ENCODE measurements around the gene TSTD1.

The TSTD1 gene, protein sequence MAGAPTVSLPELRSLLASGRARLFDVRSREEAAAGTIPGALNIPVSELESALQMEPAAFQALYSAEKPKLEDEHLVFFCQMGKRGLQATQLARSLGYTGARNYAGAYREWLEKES

DNA sequence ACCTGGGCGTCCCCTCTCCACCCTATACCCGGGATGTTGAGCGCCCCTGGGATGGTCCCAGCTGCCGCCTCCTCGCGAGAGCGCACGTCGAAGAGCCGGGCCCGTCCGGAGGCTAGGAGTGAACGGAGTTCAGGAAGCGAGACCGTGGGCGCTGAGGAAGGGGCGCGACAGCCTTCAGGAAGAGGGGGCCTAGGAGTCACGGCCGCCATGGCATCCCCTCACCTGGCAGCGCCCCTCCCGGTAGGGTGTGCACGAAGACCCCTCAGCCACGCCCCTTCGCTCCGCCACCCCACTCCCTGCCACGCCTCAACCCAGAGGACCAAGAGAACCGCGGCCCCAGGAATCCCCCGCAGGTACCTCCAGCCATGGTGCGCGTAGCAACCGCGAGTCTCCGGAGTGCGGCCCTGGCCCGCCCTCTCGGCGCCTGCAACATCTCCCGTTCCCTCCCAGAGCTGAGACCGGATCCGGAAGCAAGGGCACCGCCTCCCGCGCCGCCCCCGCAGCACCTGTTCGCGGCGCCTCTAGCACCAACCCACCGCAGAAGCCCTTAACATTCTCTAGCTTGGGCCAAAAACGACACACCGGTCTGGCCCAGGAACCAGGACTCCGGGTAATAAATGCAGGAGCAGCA, at the start of gene TSTD1:
Gene TSTD1, minus strand, starts transcription at position 442 of the 631 bp plus-strand sequence. Its CDS starts 75 bp downstream, at position 367.
- peak; percentile 19 for DNase-seq

- no peak for DNase-seq
Observed at GRCh38 chr1:161086457-161086856, 47.7 kb upstream of the TSTD1 start.

GRCh38 chr1:161085165-161085564, 46.4 kb upstream of the TSTD1 start:
- no peak for DNase-seq

DNA sequence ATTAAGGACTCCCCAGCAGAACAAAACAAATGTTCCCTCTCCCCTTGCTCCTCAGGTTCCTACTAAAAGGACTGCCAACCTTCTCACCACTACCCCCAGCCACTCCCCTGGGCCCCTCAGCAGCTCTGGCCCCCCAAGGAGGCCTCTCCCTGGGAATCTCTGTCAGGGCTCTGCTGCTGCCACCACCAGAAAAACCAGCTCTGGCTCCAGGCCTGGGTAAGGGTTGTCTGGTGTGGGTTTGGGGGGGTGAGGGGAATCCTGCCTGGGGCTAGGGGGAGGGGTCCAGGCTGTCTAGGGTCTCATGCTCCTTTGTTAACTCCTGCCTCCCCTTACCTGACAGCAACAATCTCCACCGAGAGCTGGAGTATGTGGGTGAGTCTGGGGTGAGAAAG, 45.8 kb upstream of the TSTD1 start:
- no peak for DNase-seq

GRCh38 chr1:161083748-161084596, 45.2 kb upstream of the TSTD1 start:
- no peak for DNase-seq

DNA sequence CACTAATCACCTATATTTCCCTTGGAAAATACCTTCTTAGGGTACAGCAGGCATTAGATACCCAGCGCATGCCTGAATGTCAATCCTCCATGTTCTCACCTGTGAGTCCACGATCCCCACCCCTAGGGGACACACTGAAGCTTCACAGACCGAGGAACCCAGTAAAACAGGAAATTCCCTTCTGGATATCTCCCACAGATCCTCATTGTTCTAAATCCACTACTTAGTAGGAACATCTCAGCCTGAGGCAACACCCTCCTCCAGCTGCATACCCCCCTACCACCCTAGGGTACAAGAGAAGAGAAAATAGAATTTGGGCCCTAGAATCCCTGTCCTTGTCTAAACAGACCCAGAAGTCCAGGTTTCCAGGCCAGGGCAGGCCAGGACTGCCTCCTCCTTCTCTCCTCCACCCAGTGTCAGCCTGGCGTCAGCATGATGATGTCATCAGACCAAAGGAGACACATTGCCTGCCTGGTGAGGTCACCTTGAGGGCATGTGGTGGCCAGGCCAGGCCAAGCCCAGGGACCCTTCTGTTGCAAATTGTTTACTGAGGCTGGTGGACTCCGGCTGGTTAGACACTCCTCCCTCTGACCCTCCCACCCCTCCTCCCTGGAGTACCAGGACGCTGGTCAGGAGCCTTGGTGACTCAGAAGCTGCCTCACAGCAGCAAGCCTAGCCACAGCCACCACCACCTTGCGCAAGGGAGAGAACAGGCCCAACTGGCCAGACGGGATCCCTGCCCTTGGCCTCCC, 44.4 kb upstream of the TSTD1 start:
- DNase-seq: no peak

DNA sequence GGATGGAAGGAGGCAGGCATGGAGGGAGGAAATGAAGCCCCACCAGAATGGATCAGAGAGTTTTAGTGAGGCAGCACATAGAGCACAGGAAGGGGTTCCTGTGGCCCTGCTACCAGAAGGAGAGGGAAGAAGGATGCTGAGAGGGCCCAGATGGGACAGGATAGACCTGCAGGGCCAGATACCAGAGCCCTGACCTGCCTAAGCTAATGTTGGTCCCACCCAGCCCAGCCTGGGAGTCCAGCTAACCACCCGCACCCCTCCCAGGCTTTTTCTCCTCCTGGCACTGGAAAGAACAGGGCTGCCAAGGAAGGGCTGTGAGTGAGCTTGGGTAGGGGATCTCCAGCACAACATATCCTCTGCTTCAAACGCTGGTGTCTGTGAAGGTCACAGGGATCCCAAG, 43.7 kb upstream of the TSTD1 start:
- no peak for DNase-seq

- DNase-seq: no peak
Observed at GRCh38 chr1:161081519-161081918, 42.8 kb upstream of the TSTD1 start.

- DNase-seq: no peak
Observed at GRCh38 chr1:161080441-161081405, 42.0 kb upstream of the TSTD1 start.

DNA sequence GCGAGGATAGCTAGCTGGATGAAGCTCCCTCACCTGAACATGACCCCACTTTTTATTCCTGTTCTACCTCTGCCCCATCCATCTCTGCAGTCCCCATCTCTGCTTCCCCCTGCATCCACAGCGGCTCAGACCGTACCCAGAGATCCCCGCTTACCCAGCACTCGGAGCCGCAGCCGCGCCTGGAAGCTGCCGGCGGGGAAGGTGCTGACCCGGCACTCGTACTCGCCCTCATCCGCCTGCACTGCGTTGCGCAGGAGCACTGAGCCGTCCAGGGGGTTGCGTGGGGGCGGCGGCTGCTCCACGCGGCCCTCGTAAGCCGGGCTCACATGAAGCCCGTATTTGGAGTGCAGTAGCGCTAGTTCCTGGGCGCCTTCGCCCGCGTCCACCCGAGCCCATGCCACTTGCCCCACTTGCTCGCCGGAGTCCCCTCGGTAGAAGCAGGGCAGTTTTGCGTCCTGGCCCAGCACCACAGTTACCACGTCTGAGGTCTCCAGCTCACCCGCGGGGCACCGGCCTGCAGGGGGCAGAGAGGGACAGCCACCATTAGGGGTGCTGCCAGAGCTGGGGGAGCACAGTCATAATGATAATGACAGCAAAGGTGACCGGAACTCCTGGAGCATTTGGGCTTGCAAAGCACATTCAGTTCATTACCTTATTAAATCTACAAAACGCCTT, 40.8 kb upstream of the TSTD1 start:
- no peak for DNase-seq

GRCh38 chr1:161077426-161077825, 38.7 kb upstream of the TSTD1 start:
- DNase-seq: no peak

GRCh38 chr1:161076410-161076809, 37.6 kb upstream of the TSTD1 start:
- no peak for DNase-seq

DNA sequence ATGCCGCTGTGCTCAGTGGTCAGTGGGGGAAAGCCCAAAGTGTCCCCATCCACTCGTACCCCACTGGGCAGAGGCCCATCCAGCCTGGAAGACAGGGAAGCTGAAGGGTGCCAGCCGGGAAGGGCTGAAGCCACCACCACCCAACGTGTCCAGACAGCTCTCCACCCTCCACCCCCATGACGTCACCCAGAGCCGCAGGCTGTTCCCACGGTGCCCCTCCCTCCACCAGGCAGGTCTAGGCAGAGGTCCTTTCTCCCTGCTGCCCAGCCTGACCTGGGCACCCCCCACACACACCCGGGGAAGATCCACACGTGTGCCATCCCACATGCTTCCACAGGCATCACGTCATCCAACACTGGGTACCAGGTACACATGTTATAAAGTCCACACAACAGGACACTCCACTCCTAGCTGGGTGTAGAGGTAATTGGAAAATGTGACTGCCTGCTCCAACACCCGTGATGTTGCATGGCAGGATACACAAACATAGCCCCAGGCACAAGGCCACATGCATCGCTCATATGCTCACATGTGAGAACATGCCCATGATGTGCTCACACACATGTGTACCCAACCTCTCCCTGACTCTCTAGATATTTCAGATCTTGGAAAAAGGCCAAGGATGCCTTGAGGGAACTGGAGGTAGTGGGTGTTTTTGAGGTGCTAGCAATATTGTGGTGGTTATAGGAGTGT, 36.1 kb upstream of the TSTD1 start:
- DNase-seq: no peak

DNA sequence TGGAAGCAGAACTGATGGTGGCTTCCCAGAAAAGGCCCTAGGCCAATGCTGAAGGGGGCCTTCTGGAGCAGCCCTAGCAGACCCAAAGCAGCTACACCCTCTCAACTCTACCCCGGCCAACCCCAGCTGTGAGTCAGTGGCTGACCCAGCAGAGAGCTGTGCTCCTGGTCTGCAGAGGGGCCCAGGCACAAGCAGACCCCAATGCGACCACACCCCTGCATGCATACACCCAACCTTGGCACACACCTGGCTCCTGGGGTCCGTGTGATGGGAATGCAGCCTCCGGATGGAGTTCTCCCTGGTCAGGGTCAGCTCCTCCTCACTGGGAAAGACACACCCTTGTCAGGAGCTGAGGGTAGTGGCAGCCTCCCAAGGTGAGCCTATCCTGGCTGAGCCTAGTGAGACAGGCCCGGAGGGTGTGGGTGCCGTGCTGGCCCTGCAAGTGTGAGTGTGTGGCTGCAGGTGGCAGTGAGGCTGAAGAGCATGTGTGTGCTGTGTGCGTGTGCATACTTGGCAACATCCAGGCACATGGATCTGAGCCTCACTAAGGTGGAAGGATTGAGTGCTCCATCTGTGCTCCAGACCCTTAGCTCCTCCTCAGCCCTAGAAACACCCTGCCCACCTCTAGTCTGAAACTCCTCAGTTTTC, 34.8 kb upstream of the TSTD1 start:
- DNase-seq: no peak

- DNase-seq: no peak
Observed at GRCh38 chr1:161072751-161073449, 34.1 kb upstream of the TSTD1 start.

- DNase-seq: no peak
Observed at GRCh38 chr1:161071886-161072371, 33.2 kb upstream of the TSTD1 start.

DNA sequence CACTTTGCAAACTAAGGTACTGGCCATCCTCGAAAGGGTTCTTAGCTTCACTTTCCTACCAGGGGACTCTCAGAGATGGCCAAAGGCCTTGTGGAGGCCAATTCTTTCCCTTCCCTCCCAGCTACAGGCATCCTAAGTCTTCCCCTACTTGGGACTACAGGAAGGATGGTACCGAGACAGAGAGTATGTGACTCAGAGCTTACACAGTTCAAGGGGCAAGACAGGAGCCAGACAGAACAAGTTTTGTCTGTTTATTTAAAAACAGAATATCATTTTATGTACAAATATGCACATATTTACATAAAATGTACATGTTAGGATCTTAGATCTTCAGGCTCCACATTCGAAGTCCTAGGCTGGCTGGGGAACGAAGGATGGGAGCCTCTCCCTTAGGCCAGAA, 32.0 kb upstream of the TSTD1 start:
- DNase-seq: no peak

DNA sequence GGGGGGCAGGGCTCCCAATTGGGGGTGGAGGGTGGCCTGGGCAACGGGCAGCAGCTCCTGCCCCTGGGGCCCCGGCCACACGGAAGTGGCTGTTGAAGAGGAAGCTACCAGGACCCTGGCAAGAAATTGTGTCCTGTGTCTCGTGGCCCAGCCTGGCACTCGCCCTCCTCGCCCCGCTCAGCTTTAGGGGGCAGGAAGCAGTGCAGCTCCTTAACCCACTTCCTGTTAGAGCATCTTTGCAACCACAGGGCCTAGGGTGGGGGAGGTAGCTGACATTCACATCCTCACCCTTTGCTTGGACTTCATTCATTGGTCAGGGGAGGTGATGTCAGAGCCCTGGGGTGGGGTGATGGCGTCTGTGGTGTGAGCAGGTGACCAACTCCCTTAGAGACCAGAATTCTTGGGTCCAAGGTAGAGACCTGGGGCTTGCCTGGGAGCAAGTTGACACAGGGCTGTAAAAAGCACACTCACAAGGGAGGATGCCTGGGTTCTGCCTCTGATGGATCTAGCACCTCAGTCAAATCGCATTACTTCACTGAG, 31.0 kb upstream of the TSTD1 start, which contains the start of gene ARHGAP30:
Gene ARHGAP30, minus strand, starts transcription at position 161 of the 540 bp plus-strand sequence. CDS start 267 bp downstream, outside the sequence.
- DNase-seq: no peak

- no peak for DNase-seq
Observed at GRCh38 chr1:161069241-161069640, 30.5 kb upstream of the TSTD1 start.

All from NCI-H1417 treated with DMSO at 0.1 percent for 48 hours (cell line).